ENCODE measurements around the gene MEP1A. TPM values are rescaled to one million over a fixed set of nuclear protein-coding genes. Genes with fewer than 3 reads are reported as not detected.

MEP1A gene
- total and polyA plus RNA-seq, 2 of the 13 experiments (the other 11 are each of a cell fraction or from before 2014, with no cell fraction given) = 0.24 to 0.83 TPM

DNA sequence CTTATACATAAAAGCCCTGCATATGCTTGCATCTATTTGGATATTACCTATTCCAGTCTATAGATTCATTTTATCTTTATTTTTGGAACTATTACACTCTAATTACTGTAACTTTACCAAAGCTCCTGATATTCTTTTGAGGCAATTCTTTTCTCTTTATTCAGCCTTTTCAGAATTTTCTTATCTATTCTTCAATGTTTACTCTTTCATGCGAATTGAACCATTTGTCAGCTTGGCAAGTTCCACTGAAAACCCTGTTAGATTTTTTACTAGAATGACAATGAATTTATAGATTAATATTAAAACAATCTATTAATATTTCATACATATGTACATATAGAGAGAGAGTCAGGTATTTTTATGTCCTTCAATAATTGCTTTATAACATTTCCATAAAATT is 554 bp upstream of the MEP1A start:
- FAIRE-seq = no peak
- Histone ChIP-seq H4K20me1 (ENCODE audit: insufficient read depth, low read length) (no peaks in the 10 kb centered on the region), H3K4me1 (ENCODE audit: insufficient read depth, low read length) (peaks cover 23% of the 10 kb centered on the region), H3K4me3 (replicated peaks in 1 of 3; ENCODE audit: insufficient read depth in 1 of 3, low read depth in 2 of 3, low read length in 3 of 3) (no peak overlapping the region), H3K9ac (ENCODE audit: insufficient read depth, low read depth, low read length) (no peak overlapping the region), H3K4me2 (ENCODE audit: low read depth, low read length) (no peak overlapping the region), H2AFZ (ENCODE audit: low read length) (no peak overlapping the region), H3K27me3 (ENCODE audit: control insufficient read depth in 1 of 2, insufficient read depth in 2 of 2, low read length in 2 of 2) (no peaks in the 10 kb centered on the region), H3K9me3 (ENCODE audit: low read length) (no peaks in the 10 kb centered on the region), H3K27ac (ENCODE audit: extremely low read length, insufficient read depth, low read length) (no peak overlapping the region), H3K36me3 (replicated peaks in 1 of 2; ENCODE audit: control insufficient read depth in 1 of 2, insufficient read depth in 2 of 2, low read length in 2 of 2) (no peaks in the 10 kb centered on the region), H3K79me2 (ENCODE audit: insufficient read depth, low read length) (no peaks in the 10 kb centered on the region)
- ChIA-PET CTCF (ENCODE audit: low intra/inter-chr PET ratio, low total read pairs) (no interaction called here), POLR2A (no interaction called here)
- no peak for DNase-seq (ENCODE audit: low spot score)
- BruUV-seq (replicated peaks) = no TSS peak
- TF ChIP-seq, protein P1, sequence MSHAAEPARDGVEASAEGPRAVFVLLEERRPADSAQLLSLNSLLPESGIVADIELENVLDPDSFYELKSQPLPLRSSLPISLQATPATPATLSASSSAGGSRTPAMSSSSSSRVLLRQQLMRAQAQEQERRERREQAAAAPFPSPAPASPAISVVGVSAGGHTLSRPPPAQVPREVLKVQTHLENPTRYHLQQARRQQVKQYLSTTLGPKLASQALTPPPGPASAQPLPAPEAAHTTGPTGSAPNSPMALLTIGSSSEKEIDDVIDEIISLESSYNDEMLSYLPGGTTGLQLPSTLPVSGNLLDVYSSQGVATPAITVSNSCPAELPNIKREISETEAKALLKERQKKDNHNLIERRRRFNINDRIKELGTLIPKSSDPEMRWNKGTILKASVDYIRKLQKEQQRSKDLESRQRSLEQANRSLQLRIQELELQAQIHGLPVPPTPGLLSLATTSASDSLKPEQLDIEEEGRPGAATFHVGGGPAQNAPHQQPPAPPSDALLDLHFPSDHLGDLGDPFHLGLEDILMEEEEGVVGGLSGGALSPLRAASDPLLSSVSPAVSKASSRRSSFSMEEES (CRISPR knock-in tag; IDR thresholded peaks at IDR 0.05) = no peak
- TF ChIP-seq NR0B2 (CRISPR knock-in tag; IDR thresholded peaks at IDR 0.05) = no peak
- TF ChIP-seq SUZ12 (IDR thresholded peaks at IDR 0.05; ENCODE audit: low read depth, low read length) = no peak
- no peak for TF ChIP-seq ZNF639 (CRISPR knock-in tag; conservative IDR thresholded peaks at IDR 0.05)
- no peak for TF ChIP-seq ZNF577 (CRISPR knock-in tag; IDR thresholded peaks at IDR 0.05; ENCODE audit: borderline replicate concordance, low read depth)
- no peak for TF ChIP-seq MAFK (conservative IDR thresholded peaks at IDR 0.05 in 1 of 2, IDR thresholded peaks at IDR 0.05 in 1 of 2; ENCODE audit: low read length in 2 of 2)
- no peak for TF ChIP-seq ZNF75D (CRISPR knock-in tag; IDR thresholded peaks at IDR 0.05; ENCODE audit: borderline replicate concordance)
- no peak for TF ChIP-seq FOSL2 (CRISPR knock-in tag; IDR thresholded peaks at IDR 0.05)
- no peak for TF ChIP-seq AFF4 (CRISPR knock-in tag; IDR thresholded peaks at IDR 0.05)
- in situ Hi-C loops (cut with HindIII; ENCODE audit: extremely low pct_ligation_motif_present, low pct_unique_long_range_greater_than_20kb) = no loop called here
- ATAC-seq = no peak
- WGBS (ENCODE audit: low lambda C conversion rate) = 1% methylated on average over 1 of the region's 1 CpG
- intact Hi-C loops (cut with micrococcal nuclease; ENCODE audit: unreplicated experiment) = no loop called here

Measured in HepG2 (cell line).